ENCODE measurements around the gene TLL1.

TLL1 gene

DNA sequence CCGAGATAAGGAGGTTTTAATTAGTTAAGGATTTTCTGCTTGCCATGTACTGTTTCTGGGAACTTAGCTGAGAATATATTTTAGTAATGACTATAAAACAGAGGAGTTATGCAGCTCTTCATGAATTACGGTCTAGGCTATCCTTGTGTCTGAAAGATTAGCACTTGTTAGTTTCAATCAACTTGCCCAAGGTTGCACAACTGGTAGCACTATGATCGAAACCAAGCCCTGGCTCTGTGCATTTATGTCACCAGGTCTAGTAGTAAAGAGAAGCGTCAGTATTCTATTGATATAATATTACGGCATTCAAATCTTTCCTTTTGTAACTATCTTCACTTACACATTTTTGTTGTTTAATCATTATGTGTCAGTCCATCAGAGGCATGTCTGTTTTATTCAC is 176.0 kb downstream of the TLL1 start:
- no peaks in the 10 kb centered on the region for H3K36me3 ChIP-seq (ENCODE audit: low read length)
- no peaks in the 10 kb centered on the region for H4K20me1 ChIP-seq (ENCODE audit: low read depth, low read length)
- H2AFZ ChIP-seq (ENCODE audit: low read depth, low read length, severe bottlenecking): no peak overlapping the region
- no peak overlapping the region for H3K4me3 ChIP-seq (ENCODE audit: insufficient read depth, low read length, poor library complexity, severe bottlenecking)
- no peaks in the 10 kb centered on the region for H3K9me2 ChIP-seq (replicated peaks; ENCODE audit: insufficient read depth, low read length)
- no peaks in the 10 kb centered on the region for H3K27me3 ChIP-seq (ENCODE audit: low read length)
- no peak overlapping the region for H3K4me2 ChIP-seq (ENCODE audit: low read depth, low read length, poor library complexity, severe bottlenecking)
- H3F3A ChIP-seq (ENCODE audit: insufficient read depth): no peaks in the 10 kb centered on the region
- no peaks in the 10 kb centered on the region for H3K9me3 ChIP-seq (ENCODE audit: insufficient read depth, low read length)
- H3K9ac ChIP-seq (ENCODE audit: low read length): no peak overlapping the region
- TF ChIP-seq EZH2phosphoT487 (conservative IDR thresholded peaks at IDR 0.05; ENCODE audit: low read length): no peak
- no peak for TF ChIP-seq CTCF (IDR thresholded peaks at IDR 0.05; ENCODE audit: insufficient read depth, low read length, poor library complexity, severe bottlenecking)
- H3K27ac ChIP-seq (ENCODE audit: low read depth, low read length): no peak overlapping the region
- H3K79me2 ChIP-seq (ENCODE audit: insufficient read depth, low read length): no peaks in the 10 kb centered on the region

DNA sequence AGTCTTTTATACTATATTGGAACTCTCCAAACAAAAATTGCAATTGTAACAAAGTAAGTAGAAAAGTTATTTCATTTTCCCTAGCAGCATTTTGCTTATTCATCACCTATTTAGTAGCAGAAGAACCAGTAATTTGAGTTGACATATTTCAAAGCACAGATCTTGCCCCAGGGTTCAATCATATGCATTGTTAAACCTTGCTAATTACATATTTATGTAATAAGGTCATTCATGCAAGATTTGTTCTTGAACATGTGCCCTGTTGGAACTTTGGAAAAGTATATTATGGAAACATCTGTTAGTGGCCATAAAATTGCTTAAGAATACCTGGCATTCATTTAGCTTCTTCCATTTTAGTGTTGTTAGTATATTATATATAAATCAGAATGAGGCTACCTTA is 191.7 kb downstream of the TLL1 start:
- Histone ChIP-seq H3K27me3 (ENCODE audit: low read length) (no peaks in the 10 kb centered on the region), H3K4me2 (ENCODE audit: low read depth, low read length, poor library complexity, severe bottlenecking) (no peak overlapping the region), H2AFZ (ENCODE audit: low read depth, low read length, severe bottlenecking) (no peak overlapping the region), H3K79me2 (ENCODE audit: insufficient read depth, low read length) (no peaks in the 10 kb centered on the region), H3K4me3 (ENCODE audit: insufficient read depth, low read length, poor library complexity, severe bottlenecking) (no peak overlapping the region), H3K27ac (ENCODE audit: low read depth, low read length) (no peak overlapping the region), H3K9ac (ENCODE audit: low read length) (no peak overlapping the region), H3K9me2 (replicated peaks; ENCODE audit: insufficient read depth, low read length) (no peaks in the 10 kb centered on the region), H4K20me1 (ENCODE audit: low read depth, low read length) (no peaks in the 10 kb centered on the region), H3K36me3 (ENCODE audit: low read length) (no peaks in the 10 kb centered on the region), H3K9me3 (ENCODE audit: insufficient read depth, low read length) (no peaks in the 10 kb centered on the region), H3F3A (ENCODE audit: insufficient read depth) (no peaks in the 10 kb centered on the region)
- no peak for TF ChIP-seq CTCF (IDR thresholded peaks at IDR 0.05; ENCODE audit: insufficient read depth, low read length, poor library complexity, severe bottlenecking)
- TF ChIP-seq EZH2phosphoT487 (conservative IDR thresholded peaks at IDR 0.05; ENCODE audit: low read length): no peak

GRCh38 chr4:166065324-166065723 is 192.3 kb downstream of the TLL1 start:
- Histone ChIP-seq H3F3A (ENCODE audit: insufficient read depth) (no peaks in the 10 kb centered on the region), H3K9me2 (replicated peaks; ENCODE audit: insufficient read depth, low read length) (no peaks in the 10 kb centered on the region), H4K20me1 (ENCODE audit: low read depth, low read length) (no peaks in the 10 kb centered on the region), H3K9ac (ENCODE audit: low read length) (no peak overlapping the region), H2AFZ (ENCODE audit: low read depth, low read length, severe bottlenecking) (no peak overlapping the region), H3K4me3 (ENCODE audit: insufficient read depth, low read length, poor library complexity, severe bottlenecking) (no peak overlapping the region), H3K36me3 (ENCODE audit: low read length) (no peaks in the 10 kb centered on the region), H3K9me3 (ENCODE audit: insufficient read depth, low read length) (no peaks in the 10 kb centered on the region), H3K4me2 (ENCODE audit: low read depth, low read length, poor library complexity, severe bottlenecking) (no peak overlapping the region), H3K27ac (ENCODE audit: low read depth, low read length) (no peak overlapping the region), H3K79me2 (ENCODE audit: insufficient read depth, low read length) (no peaks in the 10 kb centered on the region), H3K27me3 (ENCODE audit: low read length) (no peaks in the 10 kb centered on the region)
- TF ChIP-seq CTCF (IDR thresholded peaks at IDR 0.05; ENCODE audit: insufficient read depth, low read length, poor library complexity, severe bottlenecking) (no peak), EZH2phosphoT487 (conservative IDR thresholded peaks at IDR 0.05; ENCODE audit: low read length) (no peak)

DNA sequence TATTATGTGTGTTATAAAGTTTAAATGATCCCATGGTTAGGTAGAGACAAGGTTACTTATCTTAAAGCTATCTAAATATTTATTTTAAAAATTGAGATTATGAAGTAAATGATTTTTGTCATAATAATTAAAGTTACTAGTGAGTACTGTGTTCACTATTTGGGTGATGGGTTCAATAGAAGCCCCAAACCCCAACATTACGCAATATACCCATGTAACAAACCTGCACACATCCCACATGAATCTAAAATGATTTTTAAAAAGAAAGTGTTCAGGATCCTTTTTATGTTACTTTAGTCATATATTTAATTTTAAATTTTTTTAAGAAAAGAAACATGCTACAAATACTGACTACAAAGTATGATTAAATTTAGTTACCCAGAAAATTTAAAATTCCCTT is 193.9 kb downstream of the TLL1 start:
- Histone ChIP-seq H3K9ac (ENCODE audit: low read length) (no peak overlapping the region), H3K36me3 (ENCODE audit: low read length) (no peaks in the 10 kb centered on the region), H3F3A (ENCODE audit: insufficient read depth) (no peaks in the 10 kb centered on the region), H3K4me2 (ENCODE audit: low read depth, low read length, poor library complexity, severe bottlenecking) (no peak overlapping the region), H3K4me3 (ENCODE audit: insufficient read depth, low read length, poor library complexity, severe bottlenecking) (no peak overlapping the region), H3K9me2 (replicated peaks; ENCODE audit: insufficient read depth, low read length) (no peaks in the 10 kb centered on the region), H3K27ac (ENCODE audit: low read depth, low read length) (no peak overlapping the region), H3K9me3 (ENCODE audit: insufficient read depth, low read length) (no peaks in the 10 kb centered on the region), H3K79me2 (ENCODE audit: insufficient read depth, low read length) (no peaks in the 10 kb centered on the region), H2AFZ (ENCODE audit: low read depth, low read length, severe bottlenecking) (no peak overlapping the region), H3K27me3 (ENCODE audit: low read length) (no peaks in the 10 kb centered on the region), H4K20me1 (ENCODE audit: low read depth, low read length) (no peaks in the 10 kb centered on the region)
- TF ChIP-seq EZH2phosphoT487 (conservative IDR thresholded peaks at IDR 0.05; ENCODE audit: low read length) (no peak), CTCF (IDR thresholded peaks at IDR 0.05; ENCODE audit: insufficient read depth, low read length, poor library complexity, severe bottlenecking) (no peak)

Measured in SU-DHL-6 (cell line).